GDM1 (cell line): Measurements from ENCODE around the gene HS3ST3A1.

Experiments
- DNase-seq: peaks from one replicate; lab custom pipeline; 2025; lab: John Stamatoyannopoulos, UW

Gene HS3ST3A1

GRCh38 chr17:13601776-13602551 is at the start of gene HS3ST3A1:
Gene HS3ST3A1 (minus strand): TSS chr17:13601929. CDS start chr17:13601129, 800 bp downstream.
- DNase-seq, result no peak

- DNase-seq, result no peak
Measured at GRCh38 chr17:13650096-13650675, 48.5 kb upstream of the HS3ST3A1 start.

DNA sequence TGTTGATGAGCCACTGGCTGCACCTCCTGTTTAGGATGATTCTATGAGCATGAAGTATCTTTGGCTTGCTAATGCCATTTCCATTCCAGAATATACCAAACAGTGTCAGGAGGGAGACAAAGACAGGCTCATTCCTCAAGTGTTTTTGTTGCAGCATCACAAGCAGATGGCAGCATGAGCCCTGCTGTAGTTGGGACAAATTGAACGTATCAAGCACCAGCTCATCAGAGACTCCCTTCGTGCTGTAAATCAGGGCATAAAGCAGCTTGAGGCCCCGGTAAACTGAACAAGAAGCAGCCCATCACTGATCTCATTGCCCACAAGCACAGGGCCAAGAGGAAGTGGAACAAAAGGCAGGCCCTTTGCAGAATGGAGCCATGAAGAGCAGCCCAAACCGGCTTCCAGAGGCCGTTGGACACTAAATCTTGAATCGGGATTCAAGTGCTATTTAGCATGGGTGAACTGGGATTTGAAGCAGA is 45.9 kb upstream of the HS3ST3A1 start:
- no peak for DNase-seq

DNA sequence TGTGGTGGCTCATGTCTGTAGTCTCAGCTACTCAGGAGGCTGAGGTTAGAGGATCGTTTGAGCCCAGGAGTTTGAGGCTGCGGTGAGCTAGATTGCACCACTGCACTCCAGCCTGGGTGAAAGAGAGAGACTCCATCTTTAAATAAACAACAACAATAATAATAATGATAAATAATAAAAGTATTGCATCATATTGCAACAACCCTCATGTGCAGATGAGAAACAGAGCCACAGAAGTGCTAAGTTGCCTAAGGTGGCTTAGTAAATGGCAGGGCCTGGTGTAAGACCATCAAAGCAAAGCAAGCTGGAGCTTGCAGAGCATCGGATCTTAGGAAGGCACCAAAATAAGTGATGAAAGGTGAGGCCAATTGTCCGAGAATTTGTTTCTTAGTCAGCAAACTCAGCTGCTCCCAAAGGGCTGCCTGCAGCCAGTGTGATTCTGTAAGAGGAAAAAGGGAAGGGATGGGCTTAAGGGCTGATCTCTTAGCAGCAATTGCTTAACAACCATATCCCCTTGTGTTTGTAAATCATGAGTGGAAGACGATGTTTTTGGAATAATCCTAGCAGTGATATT is 45.3 kb upstream of the HS3ST3A1 start:
- DNase-seq, result no peak

DNA sequence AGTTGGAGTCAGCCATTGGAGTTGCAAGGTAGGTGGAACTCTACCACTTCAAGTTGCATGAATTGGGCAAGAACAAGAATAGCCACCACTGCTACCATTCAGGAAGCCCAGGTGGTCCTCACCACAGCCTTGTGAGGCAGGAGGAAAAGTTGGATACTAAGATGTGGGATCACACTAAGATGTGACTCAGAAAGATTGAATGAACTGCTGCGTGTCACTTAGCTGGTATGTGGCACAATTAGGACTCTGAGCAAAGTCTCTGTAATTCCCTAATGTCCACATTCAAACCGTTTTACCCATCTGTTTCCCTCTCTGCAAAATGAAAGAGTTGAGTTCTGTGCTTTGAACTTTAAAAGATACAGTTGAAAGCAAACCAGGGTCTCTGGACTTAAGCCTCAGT is 44.7 kb upstream of the HS3ST3A1 start:
- DNase-seq, result no peak

DNA sequence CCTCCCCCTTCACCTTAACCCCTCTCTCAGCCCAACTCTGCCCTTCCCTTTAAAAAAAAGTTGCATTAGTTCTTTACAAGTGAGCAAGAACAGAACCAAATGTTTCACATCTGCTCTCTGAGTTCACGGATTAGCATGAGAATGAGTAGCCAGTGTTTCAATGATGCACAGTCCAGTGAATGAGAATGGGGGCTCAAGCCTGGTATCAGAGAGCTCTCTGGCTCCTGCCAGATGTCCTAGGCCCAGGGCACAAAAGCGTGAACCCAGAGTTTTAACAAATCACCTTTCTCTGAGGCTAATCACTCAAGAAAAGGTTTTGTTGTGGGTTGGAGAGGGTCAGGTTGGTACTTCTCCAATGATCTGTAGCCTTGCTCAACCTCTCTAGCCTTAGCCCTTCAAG is 41.5 kb upstream of the HS3ST3A1 start:
- DNase-seq, result no peak

- no peak for DNase-seq
Measured at GRCh38 chr17:13642188-13642587, 40.5 kb upstream of the HS3ST3A1 start.

DNA sequence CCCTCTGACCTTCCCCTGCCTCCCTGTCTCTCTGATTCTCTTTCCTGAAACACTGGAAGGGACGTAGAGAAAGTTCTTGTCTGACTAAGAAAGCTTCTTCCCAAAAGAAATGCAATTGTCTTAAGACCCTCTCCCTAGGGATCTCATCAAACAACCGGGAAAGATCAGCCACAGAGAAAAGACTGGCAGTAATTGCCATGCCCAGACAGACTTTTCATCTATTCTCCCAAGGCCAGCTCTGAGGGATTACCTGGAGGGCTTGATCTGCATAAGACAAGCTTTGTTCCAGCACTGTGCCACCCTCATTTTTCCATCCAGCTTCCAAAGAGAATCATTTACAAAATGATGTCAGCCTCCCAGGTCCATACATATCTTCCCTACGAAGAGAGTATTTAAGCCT is 38.8 kb upstream of the HS3ST3A1 start:
- no peak for DNase-seq

- no peak for DNase-seq
Measured at GRCh38 chr17:13638855-13639458, 37.2 kb upstream of the HS3ST3A1 start.

DNA sequence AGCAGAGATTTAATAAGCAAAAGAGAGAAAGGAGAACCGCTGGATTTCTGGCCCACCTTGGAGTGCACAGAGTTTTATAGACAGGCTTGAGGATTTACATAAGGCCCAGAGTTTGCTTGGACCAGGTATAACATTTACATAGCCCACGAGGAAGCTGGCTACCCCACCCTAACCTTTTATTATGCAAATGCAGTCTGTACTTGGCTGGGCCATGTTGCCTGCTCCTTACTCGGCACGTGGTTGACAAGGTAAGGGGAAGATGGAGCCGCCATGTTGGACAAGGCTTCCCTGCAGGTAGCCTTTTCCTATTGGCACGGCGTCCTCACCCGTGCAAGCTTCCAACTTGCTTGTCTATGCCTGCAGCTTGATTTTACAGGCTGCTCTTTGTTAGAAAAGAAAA is 35.2 kb upstream of the HS3ST3A1 start:
- DNase-seq, result no peak

GRCh38 chr17:13635951-13636350 is 34.2 kb upstream of the HS3ST3A1 start:
- DNase-seq, result no peak

DNA sequence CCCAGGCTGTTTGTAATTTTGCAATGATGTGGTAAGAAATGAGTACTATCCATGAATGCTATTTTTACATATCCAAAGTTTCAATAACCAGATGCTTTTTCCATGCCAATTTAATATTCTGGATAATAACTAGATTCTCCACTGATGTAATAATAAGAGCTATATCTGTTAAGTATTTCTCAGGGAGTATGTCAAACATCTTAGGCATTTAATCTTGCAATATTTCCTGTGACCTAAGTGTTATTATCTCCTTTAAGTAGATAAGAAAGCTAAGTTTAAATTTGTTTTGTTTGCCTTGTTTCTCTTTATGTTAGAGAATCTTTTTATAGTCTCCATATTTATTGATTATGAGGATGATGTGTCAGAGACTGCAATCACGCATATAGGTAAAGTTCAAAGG is 32.3 kb upstream of the HS3ST3A1 start:
- no peak for DNase-seq

GRCh38 chr17:13631529-13631928 is 29.8 kb upstream of the HS3ST3A1 start:
- no peak for DNase-seq

GRCh38 chr17:13626703-13627102 is 25.0 kb upstream of the HS3ST3A1 start:
- no peak for DNase-seq

- no peak for DNase-seq
Measured at GRCh38 chr17:13619462-13619861, 17.7 kb upstream of the HS3ST3A1 start.

DNA sequence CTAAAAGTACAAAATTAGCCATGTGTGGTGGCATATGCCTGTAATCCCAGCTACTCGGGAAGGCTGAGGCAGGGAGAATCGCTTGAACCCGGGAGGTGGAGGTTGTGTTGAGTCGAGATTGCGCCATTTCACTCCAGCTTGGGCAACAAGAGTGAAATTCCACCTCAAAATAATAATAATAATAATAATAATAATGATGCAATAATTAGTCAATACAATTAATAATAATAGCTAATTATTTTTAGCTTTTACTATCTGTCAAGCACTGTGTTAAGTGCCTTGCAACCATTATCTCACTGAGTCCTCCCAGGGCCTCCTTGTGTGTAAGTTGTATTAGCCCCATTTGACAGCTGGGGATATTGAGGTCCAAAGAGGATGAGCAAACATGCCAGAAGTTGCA is 14.3 kb upstream of the HS3ST3A1 start:
- no peak for DNase-seq

GRCh38 chr17:13609941-13610340 is 8.2 kb upstream of the HS3ST3A1 start:
- DNase-seq, result no peak

- no peak for DNase-seq
Measured at GRCh38 chr17:13601322-13601775, 380 bp downstream of the HS3ST3A1 start.

DNA sequence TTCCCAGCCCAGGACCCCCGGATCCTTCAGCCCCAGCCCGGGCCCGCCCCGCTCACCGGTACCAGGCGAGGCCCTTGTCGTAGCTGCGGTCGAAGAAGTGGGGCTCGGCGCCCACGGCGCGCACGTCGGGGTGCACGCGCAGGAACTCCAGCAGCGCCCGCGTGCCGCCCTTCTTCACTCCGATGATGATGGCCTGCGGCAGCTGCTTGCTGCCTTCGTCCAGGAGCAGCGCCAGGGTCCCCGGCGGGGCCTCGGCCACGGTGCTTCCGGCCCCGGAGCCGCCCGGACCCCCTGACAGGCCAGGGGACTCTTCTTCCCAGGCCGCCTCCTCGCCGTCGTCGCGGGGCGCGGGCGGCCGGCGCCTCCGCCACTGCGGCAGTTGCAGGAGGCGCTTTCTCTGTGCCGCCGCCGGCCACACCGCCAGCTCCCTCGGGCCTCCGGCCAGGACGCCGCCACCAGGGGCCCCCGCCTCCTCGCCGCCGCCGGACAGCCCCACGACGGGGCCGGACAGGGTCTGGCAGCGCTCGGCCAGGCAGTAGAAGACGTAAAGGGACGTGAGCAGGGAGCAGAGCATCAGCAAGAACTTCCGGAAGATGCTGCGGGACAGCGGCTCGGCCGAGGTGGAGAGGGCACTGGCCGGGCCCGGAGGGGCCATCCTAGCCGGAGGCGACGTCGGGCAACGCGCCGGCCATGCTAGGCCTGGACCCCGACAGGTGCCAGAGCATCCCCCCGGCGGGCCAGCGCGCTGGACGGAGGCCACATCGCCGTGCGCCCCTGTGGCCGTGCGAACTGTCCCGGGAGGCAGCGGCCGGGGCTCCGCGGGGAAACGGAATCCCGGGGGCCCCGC is 1.0 kb downstream of the HS3ST3A1 start:
- DNase-seq, result no peak

DNA sequence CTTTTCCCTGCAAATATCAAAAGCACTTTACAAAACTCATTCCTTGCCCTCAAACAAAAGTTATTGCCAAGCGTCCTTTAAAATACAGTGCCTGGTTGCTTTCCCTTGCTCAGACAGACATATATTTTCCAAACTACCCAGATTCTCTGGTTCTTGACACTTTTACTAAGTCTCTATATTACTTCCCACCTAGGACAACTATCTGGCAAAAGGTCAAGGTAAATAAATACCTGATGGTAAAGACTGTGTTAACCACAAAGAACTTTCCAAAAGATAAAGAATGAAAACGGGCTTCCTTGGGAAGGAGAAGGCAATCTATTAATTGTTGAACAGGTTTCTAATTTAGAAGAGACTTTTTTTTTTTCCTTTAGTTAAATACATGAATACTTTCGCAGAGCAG is 1.9 kb downstream of the HS3ST3A1 start:
- no peak for DNase-seq

DNA sequence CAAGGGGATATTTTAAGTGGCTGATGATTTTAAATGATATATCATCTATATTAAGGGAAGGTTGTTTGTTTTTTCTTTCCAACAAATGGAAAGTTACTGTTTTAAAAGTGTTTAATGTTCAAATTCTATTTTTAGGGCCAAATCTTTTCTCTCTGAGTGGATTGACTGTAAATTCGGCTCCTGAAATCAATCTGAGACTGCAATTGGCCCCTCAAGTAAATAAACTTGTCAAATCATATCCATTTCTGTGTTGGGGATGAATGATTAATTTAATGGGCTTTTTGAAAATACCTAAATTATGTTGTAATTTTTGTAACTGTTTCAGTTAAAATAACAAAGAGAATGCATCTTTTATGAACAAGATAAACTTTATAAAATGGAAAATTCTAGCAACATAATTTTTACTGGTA is 2.6 kb downstream of the HS3ST3A1 start:
- no peak for DNase-seq
